GM12878 (cell line): ENCODE results near the gene UBXN11. TPM values are rescaled to one million over a fixed set of nuclear protein-coding genes. Genes with fewer than 3 reads are reported as not detected.

Source experiments
- ATF7 ChIP-seq: fragments of 450-650 bp; IDR thresholded peaks from 2 replicates; pipeline ENCODE4 v1.6.1; 2016; ENCODE audit warnings: low read depth, mild to moderate bottlenecking
- CEBPB ChIP-seq, 2 experiments: fragments of 150-350 bp in 1 of 2; IDR thresholded peaks; 2 replicates each; pipeline ENCODE4 v1.6.1; 2012 to 2014; ENCODE audit warnings: low read depth in 2 of 2, low read length in 2 of 2, borderline replicate concordance in 1 of 2, inconsistent platforms in 1 of 2
- CUX1 ChIP-seq: IDR thresholded peaks from 2 replicates; pipeline ENCODE4 v1.6.1; 2012; ENCODE audit warnings: improper control_type of control experiment, low read depth, low read length; ENCODE audit not compliant: insufficient replicate concordance
- ESRRA ChIP-seq: IDR thresholded peaks from 2 replicates; pipeline ENCODE4 v1.6.1; 2012; ENCODE audit warnings: mild to moderate bottlenecking, low read length, improper control_type of control experiment
- FOXM1 ChIP-seq: IDR thresholded peaks from 2 replicates; pipeline ENCODE4 v1.6.1; 2012; ENCODE audit warnings: low read depth, mild to moderate bottlenecking, inconsistent platforms, low read length, moderate library complexity
- IKZF2 ChIP-seq, 2 experiments: fragments of 450-650 bp; IDR thresholded peaks; 2 replicates each; pipeline ENCODE4 v1.6.1; 2017; ENCODE audit warnings: mild to moderate bottlenecking in 2 of 2, moderate library complexity in 2 of 2
- LARP7 ChIP-seq: fragments of 450-650 bp; IDR thresholded peaks from 2 replicates; pipeline ENCODE4 v1.6.1; 2017; ENCODE audit warnings: mild to moderate bottlenecking
- PKNOX1 ChIP-seq: fragments of 450-650 bp; IDR thresholded peaks from 2 replicates; pipeline ENCODE4 v1.6.1; 2016; ENCODE audit warnings: mild to moderate bottlenecking
- POLR2AphosphoS2 ChIP-seq: IDR thresholded peaks from 2 replicates; pipeline ENCODE4 v1.6.1; 2011; ENCODE audit warnings: low read depth, mild to moderate bottlenecking, low read length, improper control_type of control experiment, moderate library complexity
- SMAD1 ChIP-seq: fragments of 450-650 bp; IDR thresholded peaks from 2 replicates; pipeline ENCODE4 v1.6.1; 2018; ENCODE audit warnings: mild to moderate bottlenecking, low read depth; ENCODE audit not compliant: partially characterized antibody
- SMAD5 ChIP-seq: IDR thresholded peaks from 2 replicates; pipeline ENCODE4 v1.6.1; 2016; ENCODE audit warnings: antibody characterized with exemption, low read depth
- SREBF2 ChIP-seq: IDR thresholded peaks from 2 replicates; pipeline ENCODE4 v1.6.1; 2012; ENCODE audit warnings: mild to moderate bottlenecking, low read length
- TBL1XR1 ChIP-seq: IDR thresholded peaks from 2 replicates; pipeline ENCODE4 v1.6.1; 2012; ENCODE audit warnings: low read depth, low read length, improper control_type of control experiment
- ZNF207 ChIP-seq: fragments of 450-650 bp; IDR thresholded peaks from 2 replicates; pipeline ENCODE4 v1.6.1; 2014; ENCODE audit warnings: antibody characterized with exemption, mild to moderate bottlenecking, borderline replicate concordance
- ZNF217 ChIP-seq: fragments of 450-650 bp; IDR thresholded peaks from 2 replicates; pipeline ENCODE4 v1.6.1; 2017; ENCODE audit warnings: antibody characterized with exemption, mild to moderate bottlenecking
- ZNF274 ChIP-seq: IDR thresholded peaks from one replicate; pipeline ENCODE4 v1.8.0; 2011; ENCODE audit not compliant: insufficient read length, insufficient read depth
- polyA plus RNA-seq, 11 experiments: library from polyadenylated mRNA; depleted of rRNA in 4 of 11; unstranded in 6 of 11; stranded (reverse) in 5 of 11; fragments of >200 nt; fragmentation: Nextera tagmentation in 4 of 11; fragmentation: Illumina TruSeq in 1 of 11; extraction: Ambion mirVana in 4 of 11; extraction: Trizol in 1 of 11; gene quantifications; 1 replicate in 1 of 11; 2 replicates in 10 of 11; pipeline versions ENCODE4 v1.2.1 to v1.2.3, GENCODE V29; 2011 to 2016; ENCODE audit warnings: inconsistent platforms in 2 of 11, missing spikeins in 2 of 11, low read depth in 1 of 11
- total RNA-seq, 4 experiments: library from RNA; depleted of rRNA in 3 of 4; stranded (reverse); fragments of >200 nt in 3 of 4; fragmentation: Illumina TruSeq in 1 of 4; extraction: Trizol in 1 of 4; gene quantifications; 2 replicates each; pipeline versions ENCODE4 v1.2.1 to v1.2.3, GENCODE V29; 2013 to 2021
- TF ChIP-seq, protein P1 (sequence below): fragments of 450-650 bp; IDR thresholded peaks from 2 replicates; pipeline ENCODE4 v1.6.1; 2018; ENCODE audit warnings: borderline replicate concordance, mild to moderate bottlenecking; ENCODE audit not compliant: partially characterized antibody
- TF ChIP-seq, protein P2 (sequence below): fragments of 450-650 bp; IDR thresholded peaks from 2 replicates; pipeline ENCODE4 v1.6.1; 2018; ENCODE audit warnings: mild to moderate bottlenecking, low read depth, moderate library complexity; ENCODE audit not compliant: partially characterized antibody

UBXN11 gene
- total and polyA plus RNA-seq, 10 of the 15 experiments (the other 5 are each of a cell fraction or from before 2014, with no cell fraction given), result 0.32 to 34.4 (median 9.6) TPM

DNA sequence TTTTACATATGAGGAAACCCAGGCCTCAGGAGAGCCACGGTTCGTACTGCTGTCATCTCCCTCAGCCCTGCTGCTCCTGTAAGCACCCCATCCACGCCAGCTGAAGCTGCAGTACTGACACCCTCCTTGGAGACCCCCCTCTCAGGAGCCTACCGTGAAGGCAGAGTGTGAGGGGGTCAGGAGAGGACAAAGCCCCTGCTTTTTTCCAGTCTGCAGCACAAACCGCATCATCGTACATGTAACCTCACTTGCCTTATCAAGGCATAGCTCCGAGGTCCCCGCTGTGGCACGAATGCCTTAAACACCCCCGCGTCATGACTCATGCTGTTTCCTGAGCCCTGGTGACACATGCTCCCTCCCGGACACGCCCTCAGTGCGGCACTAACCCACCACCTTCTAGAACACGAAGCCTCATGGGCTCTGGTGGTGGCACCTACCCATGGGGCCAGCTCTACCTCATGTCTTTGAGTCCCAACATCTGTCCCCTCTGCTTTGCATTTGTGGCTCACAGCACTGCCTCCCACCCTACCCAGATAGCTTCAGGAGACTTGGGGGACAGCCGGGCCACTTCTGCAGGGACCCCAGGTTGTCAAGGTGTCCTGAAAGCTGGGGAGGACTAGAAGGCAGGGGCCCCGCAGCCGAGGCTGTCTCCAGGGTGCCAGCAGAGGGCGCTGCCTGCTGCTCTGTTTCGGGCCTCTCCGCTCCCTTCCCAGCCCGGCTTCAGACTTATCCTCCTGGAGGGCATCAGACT, 21.7 kb downstream of the UBXN11 start (continued):
- TF ChIP-seq, protein P1, sequence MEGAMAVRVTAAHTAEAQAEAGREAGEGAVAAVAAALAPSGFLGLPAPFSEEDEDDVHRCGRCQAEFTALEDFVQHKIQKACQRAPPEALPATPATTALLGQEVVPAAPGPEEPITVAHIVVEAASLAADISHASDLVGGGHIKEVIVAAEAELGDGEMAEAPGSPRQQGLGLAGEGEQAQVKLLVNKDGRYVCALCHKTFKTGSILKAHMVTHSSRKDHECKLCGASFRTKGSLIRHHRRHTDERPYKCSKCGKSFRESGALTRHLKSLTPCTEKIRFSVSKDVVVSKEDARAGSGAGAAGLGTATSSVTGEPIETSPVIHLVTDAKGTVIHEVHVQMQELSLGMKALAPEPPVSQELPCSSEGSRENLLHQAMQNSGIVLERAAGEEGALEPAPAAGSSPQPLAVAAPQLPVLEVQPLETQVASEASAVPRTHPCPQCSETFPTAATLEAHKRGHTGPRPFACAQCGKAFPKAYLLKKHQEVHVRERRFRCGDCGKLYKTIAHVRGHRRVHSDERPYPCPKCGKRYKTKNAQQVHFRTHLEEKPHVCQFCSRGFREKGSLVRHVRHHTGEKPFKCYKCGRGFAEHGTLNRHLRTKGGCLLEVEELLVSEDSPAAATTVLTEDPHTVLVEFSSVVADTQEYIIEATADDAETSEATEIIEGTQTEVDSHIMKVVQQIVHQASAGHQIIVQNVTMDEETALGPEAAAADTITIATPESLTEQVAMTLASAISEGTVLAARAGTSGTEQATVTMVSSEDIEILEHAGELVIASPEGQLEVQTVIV, result no peak
- TF ChIP-seq TBL1XR1 (no peak), CEBPB (IDR thresholded peaks at IDR 0.05; ENCODE audit: borderline replicate concordance in 1 of 2, low read depth in 2 of 2, low read length in 2 of 2) (no peak), PKNOX1 (peak; percentile 11; the same call in 1 of the 2 replicates), SMAD5 (no peak), POLR2AphosphoS2 (no peak), SREBF2 (no peak), IKZF2 (IDR thresholded peaks at IDR 0.05) (no peak), ATF7 (0 out of 2 replicates have a peak, but pooled peaks have one; percentile 39), ZNF207 (0 out of 2 replicates have a peak, but pooled peaks have one; percentile 43), SMAD1 (no peak), FOXM1 (no peak), ZNF274 (no peak), ZNF217 (no peak), CUX1 (no peak), ESRRA (no peak), LARP7 (no peak)
- TF ChIP-seq, protein P2, sequence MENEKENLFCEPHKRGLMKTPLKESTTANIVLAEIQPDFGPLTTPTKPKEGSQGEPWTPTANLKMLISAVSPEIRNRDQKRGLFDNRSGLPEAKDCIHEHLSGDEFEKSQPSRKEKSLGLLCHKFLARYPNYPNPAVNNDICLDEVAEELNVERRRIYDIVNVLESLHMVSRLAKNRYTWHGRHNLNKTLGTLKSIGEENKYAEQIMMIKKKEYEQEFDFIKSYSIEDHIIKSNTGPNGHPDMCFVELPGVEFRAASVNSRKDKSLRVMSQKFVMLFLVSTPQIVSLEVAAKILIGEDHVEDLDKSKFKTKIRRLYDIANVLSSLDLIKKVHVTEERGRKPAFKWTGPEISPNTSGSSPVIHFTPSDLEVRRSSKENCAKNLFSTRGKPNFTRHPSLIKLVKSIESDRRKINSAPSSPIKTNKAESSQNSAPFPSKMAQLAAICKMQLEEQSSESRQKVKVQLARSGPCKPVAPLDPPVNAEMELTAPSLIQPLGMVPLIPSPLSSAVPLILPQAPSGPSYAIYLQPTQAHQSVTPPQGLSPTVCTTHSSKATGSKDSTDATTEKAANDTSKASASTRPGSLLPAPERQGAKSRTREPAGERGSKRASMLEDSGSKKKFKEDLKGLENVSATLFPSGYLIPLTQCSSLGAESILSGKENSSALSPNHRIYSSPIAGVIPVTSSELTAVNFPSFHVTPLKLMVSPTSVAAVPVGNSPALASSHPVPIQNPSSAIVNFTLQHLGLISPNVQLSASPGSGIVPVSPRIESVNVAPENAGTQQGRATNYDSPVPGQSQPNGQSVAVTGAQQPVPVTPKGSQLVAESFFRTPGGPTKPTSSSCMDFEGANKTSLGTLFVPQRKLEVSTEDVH, result no peak
